ENCODE measurements around the gene SSRP1. TPM values are rescaled to one million over a fixed set of nuclear protein-coding genes. Genes with fewer than 3 reads are reported as not detected.
A peak's percentile ranks its signal among the peaks of the same experiment; 100 is the strongest.

The SSRP1 gene
- total RNA-seq, 1 donor from 2014 or later: 79.5 TPM

- H3K27me3 Mint-ChIP-seq (ENCODE audit: low read depth, unreplicated experiment): no peaks in the 10 kb centered on the region
- Histone ChIP-seq H3K4me1 (ENCODE audit: insufficient read depth, low read length) (peaks cover 23% of the 10 kb centered on the region), H3K27ac (ENCODE audit: low read depth, low read length) (no peak overlapping the region), H4K20me1 (ENCODE audit: insufficient read depth, low read length) (peaks cover 21% of the 10 kb centered on the region), H2AFZ (ENCODE audit: low read depth, low read length) (no peak overlapping the region), H3K9me3 (ENCODE audit: insufficient read depth, low read depth, low read length) (no peaks in the 10 kb centered on the region), H3K9ac (ENCODE audit: low read length) (no peak overlapping the region), H3K27me3 (ENCODE audit: insufficient read depth, low read length) (no peaks in the 10 kb centered on the region), H3K36me3 (ENCODE audit: insufficient read depth, low read length) (peaks cover 53% of the 10 kb centered on the region), H3K4me3 (ENCODE audit: insufficient read depth, low read depth, low read length) (no peak overlapping the region), H3K4me2 (ENCODE audit: low read length) (no peak overlapping the region), H3K79me2 (ENCODE audit: insufficient read depth, low read length) (peaks cover 28% of the 10 kb centered on the region)
- DNase-seq (ENCODE audit: low read depth) (no peak), FAIRE-seq (no peak)
- no peak overlapping the region for H3K4me3 Mint-ChIP-seq (ENCODE audit: unreplicated experiment)
- H3K36me3 Mint-ChIP-seq (ENCODE audit: low read depth, unreplicated experiment): peaks cover 38% of the 10 kb centered on the region
- no peaks in the 10 kb centered on the region for H3K9me3 Mint-ChIP-seq (ENCODE audit: unreplicated experiment)
- no peak overlapping the region for H3K27ac Mint-ChIP-seq (ENCODE audit: unreplicated experiment)
- H3K4me1 Mint-ChIP-seq (ENCODE audit: low read depth, unreplicated experiment): peaks cover 24% of the 10 kb centered on the region
- TF ChIP-seq CTCF (IDR thresholded peaks at IDR 0.05; ENCODE audit: insufficient read depth, low read depth, low read length) (no peak), EZH2 (IDR thresholded peaks at IDR 0.05; ENCODE audit: insufficient read depth, low read length) (no peak)
Measured at GRCh38 chr11:57327721-57328120, 8.0 kb downstream of the SSRP1 start.

DNA sequence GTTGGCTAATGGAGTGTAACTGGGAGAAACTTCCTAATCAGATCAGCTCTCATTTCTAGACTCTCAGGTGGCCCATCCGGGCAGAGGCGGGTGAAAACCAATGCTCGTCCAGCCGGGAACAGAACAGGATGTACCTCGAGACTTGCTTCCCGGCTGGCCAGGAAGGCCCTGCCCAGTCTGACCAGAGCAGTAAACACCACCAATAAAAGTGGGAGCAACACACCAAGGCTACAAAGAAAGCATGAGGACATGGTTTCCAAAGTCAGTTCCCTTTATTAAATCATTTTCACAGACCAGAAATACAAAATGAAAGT is 10.0 kb downstream of the SSRP1 start:
- peaks cover 35% of the 10 kb centered on the region for H4K20me1 ChIP-seq (ENCODE audit: insufficient read depth, low read length)
- H3K9me3 ChIP-seq (ENCODE audit: insufficient read depth, low read depth, low read length): no peaks in the 10 kb centered on the region
- Mint-ChIP-seq H3K36me3 (ENCODE audit: low read depth, unreplicated experiment) (peaks cover 31% of the 10 kb centered on the region), H3K4me1 (ENCODE audit: low read depth, unreplicated experiment) (peaks cover 36% of the 10 kb centered on the region), H3K27ac (ENCODE audit: unreplicated experiment) (peak overlapping the region; percentile 100), H3K4me3 (ENCODE audit: unreplicated experiment) (peak overlapping the region; percentile 86), H3K27me3 (ENCODE audit: low read depth, unreplicated experiment) (no peaks in the 10 kb centered on the region), H3K9me3 (ENCODE audit: unreplicated experiment) (no peaks in the 10 kb centered on the region)
- no peak for DNase-seq (ENCODE audit: low read depth)
- H2AFZ ChIP-seq (ENCODE audit: low read depth, low read length): peak overlapping the region; percentile 87
- peak overlapping the region; percentile 95 for H3K27ac ChIP-seq (ENCODE audit: low read depth, low read length)
- no peaks in the 10 kb centered on the region for H3K27me3 ChIP-seq (ENCODE audit: insufficient read depth, low read length)
- peak overlapping the region; percentile 93 for H3K4me2 ChIP-seq (ENCODE audit: low read length)
- no peak for FAIRE-seq
- no peak for TF ChIP-seq EZH2 (IDR thresholded peaks at IDR 0.05; ENCODE audit: insufficient read depth, low read length)
- TF ChIP-seq CTCF (IDR thresholded peaks at IDR 0.05; ENCODE audit: insufficient read depth, low read depth, low read length): no peak
- peak overlapping the region; percentile 94 for H3K9ac ChIP-seq (ENCODE audit: low read length)
- peaks cover 36% of the 10 kb centered on the region for H3K36me3 ChIP-seq (ENCODE audit: insufficient read depth, low read length)
- H3K4me1 ChIP-seq (ENCODE audit: insufficient read depth, low read length): peaks cover 40% of the 10 kb centered on the region
- H3K4me3 ChIP-seq (ENCODE audit: insufficient read depth, low read depth, low read length): peak overlapping the region; percentile 69
- H3K79me2 ChIP-seq (ENCODE audit: insufficient read depth, low read length): peaks cover 30% of the 10 kb centered on the region

- H3K4me1 Mint-ChIP-seq (ENCODE audit: low read depth, unreplicated experiment): peaks cover 37% of the 10 kb centered on the region
- H3K27ac Mint-ChIP-seq (ENCODE audit: unreplicated experiment): peak within 1 kb of the TSS; percentile 100
- no peaks in the 10 kb centered on the region for H3K9me3 ChIP-seq (ENCODE audit: insufficient read depth, low read depth, low read length)
- FAIRE-seq (peak; percentile 47), DNase-seq (ENCODE audit: low read depth) (peak; percentile 90)
- H2AFZ ChIP-seq (ENCODE audit: low read depth, low read length): peak within 1 kb of the TSS; percentile 87
- H4K20me1 ChIP-seq (ENCODE audit: insufficient read depth, low read length): peaks cover 38% of the 10 kb centered on the region
- H3K27ac ChIP-seq (ENCODE audit: low read depth, low read length): peak within 1 kb of the TSS; percentile 95
- H3K4me3 Mint-ChIP-seq (ENCODE audit: unreplicated experiment): peak within 1 kb of the TSS; percentile 95
- peak within 1 kb of the TSS; percentile 77 for H3K4me3 ChIP-seq (ENCODE audit: insufficient read depth, low read depth, low read length)
- H3K9ac ChIP-seq (ENCODE audit: low read length): peak within 1 kb of the TSS; percentile 94
- H3K36me3 Mint-ChIP-seq (ENCODE audit: low read depth, unreplicated experiment): peaks cover 31% of the 10 kb centered on the region
- H3K4me2 ChIP-seq (ENCODE audit: low read length): peak within 1 kb of the TSS; percentile 99
- no peaks in the 10 kb centered on the region for H3K9me3 Mint-ChIP-seq (ENCODE audit: unreplicated experiment)
- peaks cover 31% of the 10 kb centered on the region for H3K36me3 ChIP-seq (ENCODE audit: insufficient read depth, low read length)
- no peaks in the 10 kb centered on the region for H3K27me3 Mint-ChIP-seq (ENCODE audit: low read depth, unreplicated experiment)
- H3K4me1 ChIP-seq (ENCODE audit: insufficient read depth, low read length): peaks cover 40% of the 10 kb centered on the region
- no peak for TF ChIP-seq CTCF (IDR thresholded peaks at IDR 0.05; ENCODE audit: insufficient read depth, low read depth, low read length)
- TF ChIP-seq EZH2 (IDR thresholded peaks at IDR 0.05; ENCODE audit: insufficient read depth, low read length): no peak
- H3K79me2 ChIP-seq (ENCODE audit: insufficient read depth, low read length): peaks cover 36% of the 10 kb centered on the region
- H3K27me3 ChIP-seq (ENCODE audit: insufficient read depth, low read length): no peaks in the 10 kb centered on the region
Measured at GRCh38 chr11:57324886-57325734, 10.6 kb downstream of the SSRP1 start, which contains the start of gene TNKS1BP1. TNKS1BP1 (minus strand) TSS chr11:57324952; CDS start chr11:57321885, 3,067 bp downstream.
